Stimulated activated CD4-positive, alpha-beta T cell treated with anti-CD3 and anti-CD28 coated beads, Interleukin-12 subunit alpha, Interleukin-12 subunit beta, amount 100 ng/mL, for 24 hours (primary cell): ENCODE data around the gene LRP10.
"Not testable (repeated sequence)": the region's sequence is repeated elsewhere in the genome, so short reads cannot be mapped to it uniquely, and the experiment has no call there.

ENCODE experiments used
- DNase-seq, 2 experiments: peaks; one replicate each; pipeline ENCODE4 v3.0.0-alpha.2; 2020; ENCODE audit warnings: low read depth in 2 of 2

The LRP10 gene

DNA sequence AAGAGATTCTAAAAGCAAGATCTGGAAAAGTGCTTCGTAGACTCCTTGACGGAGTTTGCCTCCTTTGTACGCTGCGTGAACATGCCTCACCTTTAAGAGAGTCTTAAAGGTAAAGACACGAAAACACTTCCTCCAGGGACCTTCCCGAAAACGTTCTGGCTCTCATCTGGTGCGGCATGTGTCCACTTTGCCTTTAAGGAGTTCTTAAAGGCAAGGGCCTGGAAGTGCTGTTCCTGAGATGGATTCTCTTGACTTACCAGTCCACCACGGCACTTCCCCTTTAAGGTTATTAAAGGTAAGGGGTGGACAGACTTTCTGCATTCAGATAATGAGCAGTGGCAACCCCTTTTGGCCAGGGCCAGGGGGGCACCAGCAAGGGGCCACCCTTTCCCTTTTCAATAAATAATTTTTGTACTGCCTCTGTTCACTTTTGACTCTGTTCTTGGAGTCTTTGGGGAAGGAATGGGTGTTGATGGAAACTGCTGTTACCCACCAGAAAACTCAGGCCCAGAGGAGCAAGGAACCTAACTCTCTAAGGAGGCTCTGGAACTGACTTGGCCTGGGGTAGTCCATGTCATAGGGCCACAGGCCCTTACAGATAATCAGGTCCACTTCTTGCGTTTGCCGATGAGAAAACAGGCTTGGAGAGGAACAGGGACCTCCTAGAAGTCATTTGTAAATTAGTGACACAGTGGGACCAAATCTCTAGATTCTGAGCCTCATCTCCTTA is 15.9 kb downstream of the LRP10 start:
- DNase-seq: peak in 1 of 2 experiments; percentile 13

DNA sequence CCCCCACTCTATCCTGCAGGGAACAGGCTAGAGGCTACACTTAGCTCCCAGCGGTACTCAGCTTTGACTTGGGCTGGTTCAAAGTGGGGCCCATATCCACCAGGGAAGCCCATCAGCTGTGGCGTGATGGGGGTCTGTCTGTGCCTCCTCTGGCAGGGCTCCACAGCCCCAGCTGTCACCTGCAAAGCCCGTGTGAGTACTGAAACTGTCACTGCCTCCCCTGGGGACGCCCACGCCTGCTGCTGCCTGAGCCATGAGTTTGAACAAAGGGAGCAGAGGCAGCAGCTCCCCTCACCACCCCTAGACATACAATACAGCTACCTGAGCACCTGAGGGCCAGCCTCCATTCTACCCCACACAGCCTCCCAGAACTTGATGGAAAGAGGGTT is 16.4 kb downstream of the LRP10 start:
- DNase-seq: peak; percentile 33 to 39

DNA sequence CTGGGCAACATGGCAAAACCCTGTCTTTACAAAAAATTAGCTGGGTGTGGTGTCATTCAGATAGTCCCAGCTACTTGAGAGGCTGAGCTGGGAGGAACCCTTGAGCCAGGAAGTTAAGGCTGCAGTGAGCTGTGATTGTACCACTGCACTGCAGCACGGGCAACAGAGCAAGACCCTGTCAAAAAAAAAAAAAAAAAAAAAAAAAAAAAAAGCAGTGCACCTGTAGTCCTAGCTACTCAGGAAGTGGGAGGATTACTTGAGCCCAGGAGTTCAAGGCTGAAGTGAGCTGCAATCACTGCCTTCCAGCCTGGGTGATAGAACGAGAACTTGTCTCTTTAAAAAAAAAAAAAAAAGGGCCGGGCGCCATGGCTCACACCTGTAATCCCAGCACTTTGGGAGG is 17.1 kb downstream of the LRP10 start:
- no peak for DNase-seq

DNA sequence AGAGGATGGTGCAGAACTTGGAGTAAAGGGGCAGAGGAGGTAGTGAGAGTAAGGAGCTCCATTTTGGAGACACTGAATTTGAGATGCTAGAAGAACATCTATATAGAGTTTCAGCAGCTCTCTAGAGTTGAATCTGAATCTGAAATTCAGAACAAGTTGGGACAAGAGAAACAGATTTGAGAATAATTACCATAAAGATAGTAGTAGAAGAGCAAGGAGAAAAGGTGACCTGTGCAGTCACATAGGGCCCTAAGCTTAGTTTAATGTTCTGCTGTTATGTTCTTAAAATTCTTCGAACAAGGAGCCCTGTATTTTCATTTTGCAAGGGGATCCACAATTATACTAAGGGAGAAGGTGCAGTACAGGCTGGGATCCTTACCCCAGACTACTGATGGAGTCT is 18.9 kb downstream of the LRP10 start:
- DNase-seq: no peak

DNA sequence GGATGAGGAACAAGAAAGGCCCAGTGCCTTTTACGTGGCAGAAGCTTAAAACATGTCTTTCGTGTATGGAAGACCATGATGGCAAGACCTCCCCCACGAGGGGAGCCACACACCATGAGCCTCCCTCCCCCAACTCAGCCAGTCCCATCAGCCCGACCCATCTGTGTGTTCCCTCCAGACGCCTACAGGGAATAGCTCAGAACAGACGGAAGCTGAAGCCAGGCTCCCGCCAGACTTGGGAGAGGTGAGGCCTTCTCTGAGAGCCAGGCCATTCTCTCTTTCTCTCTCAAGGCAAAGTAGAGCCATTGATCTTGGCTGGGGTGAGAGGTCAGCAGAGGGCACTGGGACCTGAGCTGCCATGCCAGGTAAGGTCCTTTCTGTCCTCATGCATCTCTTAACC is 20.9 kb downstream of the LRP10 start:
- no peak for DNase-seq

DNA sequence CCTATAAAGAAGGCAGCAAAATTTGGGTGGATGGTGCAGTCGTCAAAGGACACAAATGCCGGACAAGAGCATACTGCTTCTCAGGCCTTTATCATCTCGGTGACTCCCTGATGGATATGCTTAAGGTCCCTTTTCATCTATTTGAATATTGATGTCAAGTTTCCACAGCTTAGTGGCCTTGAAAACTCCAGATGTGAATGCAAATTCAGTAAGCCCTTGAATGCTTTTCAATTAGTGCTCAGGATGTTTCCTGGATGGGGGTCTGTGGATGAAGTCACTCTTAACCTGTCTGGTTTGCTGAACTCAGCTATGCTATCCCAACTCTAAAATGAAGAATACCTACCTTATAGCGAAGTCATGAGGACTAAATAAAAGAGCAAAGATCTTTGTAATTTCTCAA is 22.2 kb downstream of the LRP10 start:
- no peak for DNase-seq

DNA sequence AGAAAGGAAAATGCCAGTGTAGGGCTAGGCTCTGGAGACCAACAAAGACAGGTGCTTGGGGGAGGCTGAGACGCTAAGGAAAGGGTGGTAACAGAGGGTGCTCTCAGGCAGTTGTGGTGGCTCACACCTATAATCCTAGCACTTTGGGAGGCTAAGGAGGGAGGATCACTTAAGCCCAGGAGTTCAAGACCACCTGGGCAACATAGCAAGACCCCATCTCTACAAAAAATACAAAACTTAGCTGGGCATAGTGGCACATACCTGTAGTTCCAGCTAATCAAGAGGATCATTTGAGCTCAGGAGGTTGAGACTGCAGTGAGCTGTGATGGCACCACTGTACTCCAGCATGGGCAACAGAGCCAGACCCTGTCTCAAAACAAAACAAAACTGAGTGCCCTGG is 23.9 kb downstream of the LRP10 start:
- DNase-seq: no peak

DNA sequence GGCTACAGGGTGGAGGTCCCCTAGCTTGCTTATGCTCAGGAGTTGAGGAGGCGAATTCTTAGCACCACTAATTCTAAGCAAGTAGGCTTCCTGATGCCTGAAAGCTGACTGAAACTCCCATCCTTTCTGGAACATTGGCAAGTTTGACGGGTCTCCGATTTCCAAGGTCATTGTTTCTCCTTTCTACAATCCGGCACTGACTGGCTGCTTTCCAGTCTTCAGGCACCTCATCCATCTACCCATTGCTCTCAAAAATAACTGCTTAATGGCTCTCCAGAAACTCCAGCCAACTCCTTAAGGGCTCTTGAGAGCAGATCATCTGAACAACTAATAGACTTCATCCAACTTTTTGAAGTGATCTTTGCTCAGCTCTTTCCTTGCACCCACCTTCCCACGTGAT is 24.8 kb downstream of the LRP10 start:
- DNase-seq: no peak

DNA sequence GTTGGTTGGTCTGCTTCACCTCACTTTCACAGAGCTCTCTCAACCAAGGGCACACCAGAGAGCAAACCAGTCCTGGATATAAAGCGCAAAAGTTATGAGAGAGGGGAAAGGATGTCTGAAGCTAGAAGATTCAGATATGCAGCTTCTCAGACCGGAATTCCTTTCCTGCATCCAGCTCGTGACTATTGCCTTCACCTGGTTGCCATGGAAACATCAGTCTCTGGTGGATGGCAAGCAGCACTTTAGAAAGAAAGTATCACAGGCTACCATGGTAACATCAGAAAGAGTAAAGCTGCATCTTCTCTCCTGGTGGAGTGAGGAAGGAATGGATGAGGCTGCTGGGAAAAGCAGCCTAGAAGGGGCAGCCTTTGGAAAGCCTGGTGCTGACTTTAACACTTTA is 25.2 kb downstream of the LRP10 start:
- no peak for DNase-seq

DNA sequence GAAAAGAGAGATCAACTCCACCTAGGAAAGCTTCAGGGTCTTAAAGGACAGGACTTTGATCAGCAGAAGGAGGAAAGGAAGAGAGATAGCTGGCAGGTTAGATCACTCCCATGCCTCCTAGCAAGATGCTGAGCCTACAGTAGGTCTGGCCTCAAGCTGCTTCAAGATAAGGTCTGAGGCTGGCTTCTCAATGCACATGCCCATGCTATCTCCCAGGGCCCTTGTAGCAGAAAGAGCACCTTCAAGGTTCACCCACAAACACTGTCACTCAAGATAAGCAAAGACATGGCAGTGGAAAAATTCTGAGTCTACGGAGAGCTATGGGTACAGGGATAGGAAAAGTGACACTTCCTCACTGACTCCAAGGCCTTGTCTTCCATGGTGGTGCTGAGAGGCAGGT is 25.8 kb downstream of the LRP10 start:
- no peak for DNase-seq

DNA sequence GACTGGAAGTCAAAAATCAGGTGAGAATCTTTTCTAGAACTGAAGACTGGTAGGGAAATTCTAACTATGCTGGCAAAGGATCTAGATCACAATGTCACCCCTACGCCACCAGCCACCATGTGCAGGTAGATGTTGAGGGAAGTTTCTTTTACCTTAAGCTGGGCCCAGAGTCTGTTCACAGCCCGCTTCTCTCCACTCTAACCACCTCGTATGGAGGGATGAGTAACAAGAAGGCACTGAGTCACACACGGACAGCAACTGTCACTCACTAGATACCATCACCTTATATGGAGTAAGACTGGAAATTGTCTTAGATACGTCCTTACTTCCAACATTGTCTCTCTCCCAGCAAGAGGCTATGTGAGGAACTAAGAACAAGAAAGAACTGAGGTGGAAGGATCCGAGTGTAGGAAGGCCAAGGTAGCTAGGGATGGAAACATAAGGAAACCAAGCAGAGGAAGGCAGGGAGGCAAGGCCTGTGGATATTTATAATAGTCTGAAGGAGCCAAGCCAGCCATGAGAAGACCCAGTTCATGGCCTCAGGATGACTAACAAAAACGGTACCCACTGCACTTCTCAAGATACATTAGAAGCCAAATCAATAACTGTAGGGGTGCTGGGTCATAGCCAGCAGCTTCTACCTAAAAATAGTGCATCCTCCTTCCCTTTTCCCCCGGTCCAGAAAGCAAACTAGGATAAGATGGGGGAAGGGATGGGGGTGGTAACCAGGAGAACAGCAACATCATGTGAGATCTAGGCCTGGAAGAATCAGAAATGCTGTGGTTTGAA is 27.0 kb downstream of the LRP10 start:
- no peak for DNase-seq

DNA sequence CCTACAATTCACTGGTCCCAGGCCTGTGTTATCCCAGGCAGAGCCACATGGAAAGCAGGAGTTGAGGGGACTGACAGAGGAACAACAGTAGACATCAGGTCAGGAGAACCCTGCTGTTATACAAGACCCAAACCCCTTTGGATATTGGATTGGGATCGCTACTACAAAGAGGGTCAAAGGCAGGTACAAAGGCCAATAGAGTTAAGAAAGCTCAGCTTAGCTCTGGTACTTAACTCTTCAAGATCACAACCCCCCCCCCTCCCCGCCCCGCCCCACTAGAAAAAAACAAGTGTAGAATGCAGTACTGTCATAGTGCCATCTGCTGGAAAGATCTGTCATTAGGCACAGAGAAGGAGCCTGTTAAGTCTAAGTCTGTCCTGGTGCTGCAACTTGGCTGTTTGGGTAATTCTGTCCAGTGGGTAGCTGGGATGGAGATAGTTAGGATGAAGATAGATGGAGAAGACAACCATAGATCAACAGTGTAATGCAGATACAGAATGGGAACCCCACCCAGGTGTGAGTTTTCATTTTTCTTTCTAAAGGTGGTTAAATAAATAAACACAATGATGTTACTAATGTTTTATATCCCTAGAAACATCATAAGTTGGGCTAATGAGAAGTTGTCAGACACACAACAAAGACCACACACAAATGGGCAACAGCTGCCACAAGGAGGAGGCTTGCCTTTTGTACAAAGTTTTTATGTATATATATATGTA is 28.7 kb downstream of the LRP10 start:
- no peak for DNase-seq

DNA sequence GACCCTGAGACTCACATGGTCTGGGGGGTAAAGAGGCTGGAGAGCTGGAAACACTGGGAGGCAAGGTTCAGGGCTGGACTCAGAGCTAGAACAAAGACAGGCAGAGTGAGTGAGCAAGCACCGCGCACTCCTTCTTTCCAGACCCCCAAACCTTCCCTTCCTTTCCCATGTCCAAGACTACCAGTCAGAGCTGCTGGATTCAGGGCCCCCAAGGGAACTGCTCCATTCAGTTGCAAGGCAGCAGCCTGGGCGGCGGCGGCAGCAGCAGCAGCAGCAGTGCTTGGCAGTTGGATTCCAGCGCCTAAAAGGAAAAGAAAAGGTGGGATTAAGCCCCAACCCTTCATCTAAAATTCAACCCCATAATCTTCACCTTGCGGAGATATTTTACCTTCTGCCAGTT is 30.3 kb downstream of the LRP10 start:
- DNase-seq: no peak

DNA sequence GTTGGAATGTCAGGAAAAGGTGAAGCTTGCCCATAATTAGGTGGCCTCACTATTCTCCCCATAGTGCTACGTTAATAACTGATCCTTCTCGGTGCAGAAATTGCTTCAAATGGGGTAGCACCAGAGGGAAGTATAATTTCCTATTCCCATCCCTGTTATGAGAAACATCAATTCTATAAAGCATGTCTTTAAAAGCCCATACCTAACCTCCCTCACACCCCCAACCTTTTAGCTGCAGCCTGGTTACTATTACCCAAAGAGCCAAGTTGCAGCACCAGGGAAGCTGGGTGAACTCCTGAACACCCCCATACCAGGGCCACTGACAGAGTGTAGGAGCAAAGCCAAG is 32.2 kb downstream of the LRP10 start:
- DNase-seq: no peak

DNA sequence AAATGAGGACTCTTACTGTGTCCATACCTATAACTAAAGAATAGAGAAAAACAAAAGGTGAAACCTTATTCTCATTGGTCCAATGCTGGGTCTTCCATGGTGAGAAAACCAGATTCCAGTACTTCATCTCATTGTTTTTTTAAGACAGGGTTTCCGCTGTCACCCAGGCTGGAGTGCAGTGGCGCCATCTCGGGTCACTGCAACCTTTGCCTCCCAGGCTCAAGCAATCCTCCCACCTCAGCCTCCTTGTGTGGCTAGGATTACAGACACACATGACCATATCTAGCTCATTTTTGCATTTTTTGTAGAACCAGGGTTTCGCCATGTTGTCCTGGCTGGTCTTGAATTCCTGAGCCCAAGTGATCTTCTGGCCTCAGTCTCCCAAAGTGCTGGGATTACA is 34.1 kb downstream of the LRP10 start:
- no peak for DNase-seq

DNA sequence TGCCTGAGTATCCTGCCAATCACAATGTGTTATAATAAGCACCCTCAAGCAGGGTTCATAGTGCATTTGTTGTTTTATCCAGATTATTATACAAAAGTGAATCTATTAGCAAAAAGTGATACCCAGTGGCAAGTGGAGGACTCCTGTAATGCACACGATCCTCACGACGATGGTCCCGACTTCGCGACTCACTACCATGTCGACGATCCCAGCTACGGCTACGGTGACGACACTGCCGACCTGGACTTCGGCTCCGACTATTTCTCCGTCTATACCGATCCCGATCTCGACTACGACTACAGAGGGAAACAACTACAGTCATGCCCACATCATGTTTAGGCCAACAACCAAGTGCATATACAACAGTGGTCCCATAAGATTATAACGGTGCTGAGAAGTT is 34.5 kb downstream of the LRP10 start:
- DNase-seq: no peak

DNA sequence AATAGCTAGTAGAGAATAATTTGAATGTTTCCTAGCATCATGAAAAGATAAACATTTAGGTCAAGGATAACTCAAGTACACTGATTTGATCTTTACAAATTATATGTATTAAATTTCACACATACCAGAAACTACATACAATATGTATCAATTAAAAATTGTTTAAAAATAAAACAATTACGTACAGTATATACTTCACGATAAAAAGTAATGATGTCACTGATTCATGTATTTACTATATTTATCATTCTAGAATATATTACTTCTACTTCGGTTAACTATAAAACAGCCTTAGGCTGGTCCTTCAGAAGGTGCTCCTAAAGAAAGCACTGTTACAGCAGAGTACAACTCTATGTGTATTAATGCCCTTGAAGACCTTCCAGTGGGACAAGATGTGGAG is 35.9 kb downstream of the LRP10 start:
- no peak for DNase-seq

DNA sequence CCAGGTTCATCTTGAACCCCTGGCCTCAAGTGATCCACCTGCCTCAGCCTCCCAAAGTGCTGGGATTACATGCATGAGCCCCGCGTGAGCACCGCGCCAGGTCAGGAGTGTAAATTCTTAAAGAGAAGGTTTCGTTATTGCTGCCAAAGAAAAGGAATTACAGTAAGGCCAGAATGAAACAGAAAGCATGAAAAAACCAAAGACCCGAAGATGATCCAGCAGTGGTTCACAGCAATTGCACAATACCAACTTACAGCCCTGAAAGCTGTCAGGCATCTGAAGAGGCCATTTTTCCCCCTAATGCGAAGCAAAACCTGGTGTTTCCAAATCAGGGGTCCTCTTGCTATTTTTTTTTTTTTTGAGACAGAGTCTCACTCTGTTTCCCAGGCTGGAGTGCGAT is 37.1 kb downstream of the LRP10 start:
- DNase-seq: no peak

DNA sequence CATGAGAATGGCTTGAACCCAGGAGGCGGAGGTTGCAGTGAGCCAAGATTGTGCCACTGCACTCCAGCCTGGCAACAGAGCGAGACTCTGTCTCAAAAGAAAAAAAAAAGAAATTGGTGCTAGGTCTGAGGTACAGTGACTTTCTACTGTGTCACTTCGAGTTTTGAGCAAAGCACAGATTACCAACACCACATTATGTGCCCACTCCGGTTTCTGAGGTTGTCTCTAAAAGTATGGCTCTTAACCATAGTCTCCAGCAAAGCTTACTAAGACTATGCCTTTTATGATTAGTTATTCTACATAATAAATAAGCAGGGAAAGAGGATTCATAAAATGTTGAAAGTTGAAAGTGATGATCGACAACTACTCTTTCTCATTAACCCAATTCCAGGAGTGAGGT is 39.4 kb downstream of the LRP10 start:
- DNase-seq: no peak

DNA sequence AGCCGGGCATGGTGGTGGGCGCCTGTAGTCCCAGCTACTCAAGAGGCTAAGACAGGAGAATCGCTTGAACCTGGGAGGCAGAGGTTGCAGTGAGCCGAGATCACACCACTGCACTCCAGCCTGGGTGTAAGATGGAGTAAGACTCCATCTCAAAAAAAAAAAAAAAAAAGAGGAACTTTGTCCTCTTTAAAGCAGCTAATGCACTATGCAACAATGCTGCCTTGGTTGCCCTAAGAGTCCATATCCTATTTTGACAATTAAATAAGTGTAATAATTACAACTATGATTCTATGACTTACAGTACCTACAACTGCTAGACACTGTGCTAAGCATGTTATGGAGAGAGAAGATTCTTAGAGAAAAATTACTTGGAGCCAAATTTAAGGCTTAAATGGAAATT is 43.3 kb downstream of the LRP10 start:
- not testable (repeated sequence) for DNase-seq

DNA sequence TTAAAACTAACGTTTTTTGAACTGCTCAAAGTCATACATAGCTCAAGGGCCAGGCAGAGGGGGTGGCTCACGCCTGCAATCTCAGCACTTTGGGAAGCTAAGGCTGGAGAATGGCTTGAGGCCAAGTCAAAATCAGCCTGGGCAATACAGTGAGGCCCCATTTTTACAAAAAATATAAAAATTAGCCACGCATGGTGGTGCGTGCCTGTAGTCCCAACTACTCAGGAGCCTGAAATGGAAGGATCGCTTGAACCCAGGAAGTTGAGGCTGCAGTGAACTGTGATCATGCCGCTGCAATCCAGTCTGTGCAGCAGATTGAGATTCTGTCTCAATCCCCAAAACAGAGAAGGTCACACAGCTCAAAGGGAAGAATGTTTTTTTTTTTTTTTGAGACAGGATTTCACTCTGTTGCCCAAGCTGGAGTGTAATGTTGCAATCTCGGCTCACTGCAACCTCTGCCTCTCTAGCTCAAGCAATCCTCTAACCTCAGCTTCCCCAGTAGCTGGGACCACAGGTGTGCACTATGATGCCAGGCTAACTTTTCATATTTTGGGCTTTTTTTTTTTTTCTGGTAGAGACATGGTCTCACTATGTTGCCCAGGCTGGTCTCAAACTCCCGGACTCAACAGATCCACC is 44.5 kb downstream of the LRP10 start:
- DNase-seq: no peak

DNA sequence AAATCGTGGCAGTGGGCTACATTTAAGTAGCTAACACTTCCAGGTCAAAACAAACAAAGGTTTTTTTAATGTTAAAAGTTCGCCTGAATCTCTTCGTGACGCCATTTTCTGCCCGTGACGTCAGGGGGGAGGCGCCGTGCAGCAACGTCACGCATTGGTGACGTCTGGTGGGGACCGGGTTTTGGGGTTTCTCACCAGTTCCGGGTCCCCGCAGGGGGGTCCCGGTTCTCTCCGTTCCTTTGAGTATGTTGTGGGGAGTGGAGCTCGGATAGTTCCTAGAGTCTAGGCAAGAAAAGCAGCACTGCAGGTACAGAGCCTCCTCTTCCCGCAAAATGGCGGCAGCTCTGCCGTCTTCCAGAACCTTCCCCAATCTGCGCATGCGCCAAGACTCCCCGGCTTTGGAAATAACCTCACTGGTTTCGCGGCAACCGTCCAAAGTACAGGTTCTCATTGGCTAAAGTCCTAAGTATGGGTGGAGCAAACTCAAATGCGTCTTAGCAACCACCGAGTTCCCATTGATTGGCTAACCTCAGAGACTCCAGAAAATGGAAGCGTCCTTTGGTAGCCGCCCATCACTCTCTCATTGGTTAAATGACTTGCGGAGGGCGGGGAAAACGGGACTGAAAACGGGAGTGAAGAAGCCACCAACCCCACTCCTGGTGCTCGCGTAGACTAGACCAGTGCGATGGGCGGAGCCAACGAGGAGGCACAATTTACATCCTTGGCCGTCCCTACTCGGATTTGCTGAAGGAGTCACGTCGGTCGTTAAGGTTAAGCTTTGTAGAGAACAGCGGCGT is 47.5 kb downstream of the LRP10 start, which contains the start of gene RBM23:
TSS of gene RBM23 (minus strand) at position 346 of the 797 bp plus-strand sequence.
- peak; percentile 99 for DNase-seq
